ENCODE results near the gene ZNF511. TPM values are rescaled to one million over a fixed set of nuclear protein-coding genes. Genes with fewer than 3 reads are reported as not detected.

ZNF511 gene
- total and polyA plus RNA-seq, 2 experiments from 2014 or later, result 53.7 to 150 TPM

GRCh38 chr10:133306097-133306476 is 2.6 kb upstream of the ZNF511 start:
- TF ChIP-seq CTCF (IDR thresholded peaks at IDR 0.05; ENCODE audit: low read depth, low read length), result no peak
- H3K27ac ChIP-seq, result no peak overlapping the region
- no peak overlapping the region for H3K4me3 ChIP-seq

GRCh38 chr10:133306941-133307379 is 1.8 kb upstream of the ZNF511 start:
- Histone ChIP-seq H3K27me3 (no peaks in the 10 kb centered on the region), H3K9me3 (ENCODE audit: low read depth) (no peaks in the 10 kb centered on the region), H3K4me1 (ENCODE audit: low read depth) (peaks cover 5% of the 10 kb centered on the region), H3K36me3 (peaks cover 18% of the 10 kb centered on the region), H3K27ac (no peak overlapping the region), H3K4me3 (no peak overlapping the region)
- DNase-seq (ENCODE audit: low read depth in 1 of 2, low spot score in 1 of 2), result no peak
- no peak for TF ChIP-seq CTCF (IDR thresholded peaks at IDR 0.05; ENCODE audit: low read depth, low read length)

More at GRCh38 chr10:133306097-133306476, 2.6 kb upstream of the ZNF511 start:
- no peak for DNase-seq (ENCODE audit: low read depth in 1 of 2, low spot score in 1 of 2)
- H3K9me3 ChIP-seq (ENCODE audit: low read depth), result no peaks in the 10 kb centered on the region
- H3K27me3 ChIP-seq, result no peaks in the 10 kb centered on the region
- H3K4me1 ChIP-seq (ENCODE audit: low read depth), result peaks cover 5% of the 10 kb centered on the region
- peaks cover 9% of the 10 kb centered on the region for H3K36me3 ChIP-seq

GRCh38 chr10:133307776-133308420 is 816 bp upstream of the ZNF511 start:
- H3K27ac ChIP-seq, result peak overlapping the region; percentile 96
- peak overlapping the region; percentile 86 for H3K4me3 ChIP-seq
- no peaks in the 10 kb centered on the region for H3K9me3 ChIP-seq (ENCODE audit: low read depth)
- peaks cover 5% of the 10 kb centered on the region for H3K4me1 ChIP-seq (ENCODE audit: low read depth)
- peak; percentile 78 for TF ChIP-seq CTCF (IDR thresholded peaks at IDR 0.05; ENCODE audit: low read depth, low read length)
- DNase-seq (ENCODE audit: low read depth in 1 of 2, low spot score in 1 of 2), result peak; percentile 62 to 85
- H3K36me3 ChIP-seq, result peaks cover 22% of the 10 kb centered on the region
- H3K27me3 ChIP-seq, result no peaks in the 10 kb centered on the region

- Histone ChIP-seq H3K27me3 (no peaks in the 10 kb centered on the region), H3K9me3 (ENCODE audit: low read depth) (no peaks in the 10 kb centered on the region), H3K27ac (peak overlapping the region; percentile 96), H3K4me1 (ENCODE audit: low read depth) (peaks cover 5% of the 10 kb centered on the region), H3K36me3 (peaks cover 22% of the 10 kb centered on the region), H3K4me3 (peak overlapping the region; percentile 86)
- no peak for TF ChIP-seq CTCF (IDR thresholded peaks at IDR 0.05; ENCODE audit: low read depth, low read length)
- peak; percentile 93 to 94 for DNase-seq (ENCODE audit: low read depth in 1 of 2, low spot score in 1 of 2)
Measured at GRCh38 chr10:133309100-133309719, 496 bp downstream of the ZNF511 start.

GRCh38 chr10:133309720-133310398 is 1.1 kb downstream of the ZNF511 start:
- peaks cover 22% of the 10 kb centered on the region for H3K36me3 ChIP-seq
- no peak overlapping the region for H3K27ac ChIP-seq
- no peaks in the 10 kb centered on the region for H3K27me3 ChIP-seq
- TF ChIP-seq CTCF (IDR thresholded peaks at IDR 0.05; ENCODE audit: low read depth, low read length), result no peak
- DNase-seq (ENCODE audit: low read depth in 1 of 2, low spot score in 1 of 2), result no peak
- no peaks in the 10 kb centered on the region for H3K9me3 ChIP-seq (ENCODE audit: low read depth)
- H3K4me1 ChIP-seq (ENCODE audit: low read depth), result peaks cover 5% of the 10 kb centered on the region
- no peak overlapping the region for H3K4me3 ChIP-seq

Measured in cardiac muscle cell (in vitro differentiated cells and primary cell).